Mucosa of stomach (tissue), 1 donor: Measurements from ENCODE around the gene ARHGEF1.
A peak's percentile ranks its signal among the peaks of the same experiment; 100 is the strongest.

Experiments used
- H3K27me3 ChIP-seq: one replicate; pipeline ENCODE4 v1.7.0; 2013; ENCODE audit warnings: mild to moderate bottlenecking, low read length; ENCODE audit not compliant: control insufficient read depth, insufficient read depth
- H3K36me3 ChIP-seq: one replicate; pipeline ENCODE4 v1.7.0; 2013; ENCODE audit warnings: low read length; ENCODE audit not compliant: control insufficient read depth, insufficient read depth
- H3K4me1 ChIP-seq: one replicate; pipeline ENCODE4 v1.7.0; 2013; ENCODE audit warnings: mild to moderate bottlenecking, low read length; ENCODE audit not compliant: control insufficient read depth, insufficient read depth
- H3K4me3 ChIP-seq: one replicate; pipeline ENCODE4 v1.7.0; 2013; ENCODE audit warnings: low read length
- H3K9ac ChIP-seq: one replicate; pipeline ENCODE4 v1.7.0; 2013; ENCODE audit warnings: mild to moderate bottlenecking, low read length, moderate library complexity
- H3K9me3 ChIP-seq: one replicate; pipeline ENCODE4 v1.7.0; 2013; ENCODE audit warnings: mild to moderate bottlenecking, low read length, moderate library complexity; ENCODE audit not compliant: control insufficient read depth
- donor health status: Pancreatic carcinoma.

Gene ARHGEF1

GRCh38 chr19:41903193-41903953 lies 20.4 kb downstream of the ARHGEF1 start:
- Histone ChIP-seq H3K9me3 (no peaks in the 10 kb centered on the region), H3K4me3 (no peak overlapping the region), H3K36me3 (peaks cover 34% of the 10 kb centered on the region), H3K9ac (peak overlapping the region; percentile 5), H3K4me1 (peaks cover 52% of the 10 kb centered on the region), H3K27me3 (no peaks in the 10 kb centered on the region)

DNA sequence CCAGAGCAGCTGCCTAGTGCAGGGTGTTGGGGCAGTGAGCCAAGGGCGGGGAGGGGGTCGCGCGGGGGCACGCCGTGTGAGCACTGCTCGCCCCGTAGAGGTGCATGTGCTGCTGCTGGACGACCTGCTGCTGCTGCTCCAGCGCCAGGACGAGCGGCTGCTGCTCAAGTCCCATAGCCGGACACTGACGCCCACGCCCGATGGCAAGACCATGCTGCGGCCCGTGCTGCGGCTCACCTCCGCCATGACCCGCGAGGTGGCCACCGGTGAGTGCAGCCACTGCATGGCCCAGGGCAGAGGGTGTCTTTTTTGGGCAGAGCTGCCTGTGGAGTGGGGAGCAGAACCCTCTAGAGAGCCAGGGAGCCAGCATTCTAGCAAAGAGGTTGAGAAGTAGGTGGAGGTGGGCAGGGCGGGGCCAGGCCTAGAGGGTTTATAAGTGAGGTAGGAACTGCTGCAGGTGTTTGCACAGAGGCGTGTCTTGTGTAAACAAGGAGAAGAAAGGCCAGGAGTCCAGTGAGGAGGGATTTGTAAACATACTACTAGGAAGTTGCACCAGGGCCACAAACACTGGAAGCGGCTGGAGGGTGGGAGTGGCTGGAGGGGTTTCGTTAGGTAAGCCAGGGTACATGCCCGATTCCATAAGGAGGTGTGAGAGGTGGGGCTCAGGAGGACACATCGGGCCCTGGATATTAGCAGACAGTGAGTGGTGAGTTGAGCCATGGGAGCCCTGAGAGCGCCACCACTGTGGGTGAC lies 21.3 kb downstream of the ARHGEF1 start:
- H3K27me3 ChIP-seq = no peaks in the 10 kb centered on the region
- peak overlapping the region; percentile 70 for H3K9ac ChIP-seq
- H3K4me1 ChIP-seq = peaks cover 52% of the 10 kb centered on the region
- no peaks in the 10 kb centered on the region for H3K9me3 ChIP-seq
- H3K4me3 ChIP-seq = peak overlapping the region; percentile 61
- H3K36me3 ChIP-seq = peaks cover 34% of the 10 kb centered on the region

GRCh38 chr19:41905273-41906002 lies 22.5 kb downstream of the ARHGEF1 start:
- H3K36me3 ChIP-seq = peaks cover 34% of the 10 kb centered on the region
- peak overlapping the region; percentile 70 for H3K9ac ChIP-seq
- no peaks in the 10 kb centered on the region for H3K9me3 ChIP-seq
- peaks cover 4% of the 10 kb centered on the region for H3K27me3 ChIP-seq
- peak overlapping the region; percentile 61 for H3K4me3 ChIP-seq
- H3K4me1 ChIP-seq = peaks cover 52% of the 10 kb centered on the region

- Histone ChIP-seq H3K9me3 (no peaks in the 10 kb centered on the region), H3K36me3 (peaks cover 34% of the 10 kb centered on the region), H3K27me3 (peaks cover 13% of the 10 kb centered on the region)
Measured at GRCh38 chr19:41906271-41906670, 23.3 kb downstream of the ARHGEF1 start.

DNA sequence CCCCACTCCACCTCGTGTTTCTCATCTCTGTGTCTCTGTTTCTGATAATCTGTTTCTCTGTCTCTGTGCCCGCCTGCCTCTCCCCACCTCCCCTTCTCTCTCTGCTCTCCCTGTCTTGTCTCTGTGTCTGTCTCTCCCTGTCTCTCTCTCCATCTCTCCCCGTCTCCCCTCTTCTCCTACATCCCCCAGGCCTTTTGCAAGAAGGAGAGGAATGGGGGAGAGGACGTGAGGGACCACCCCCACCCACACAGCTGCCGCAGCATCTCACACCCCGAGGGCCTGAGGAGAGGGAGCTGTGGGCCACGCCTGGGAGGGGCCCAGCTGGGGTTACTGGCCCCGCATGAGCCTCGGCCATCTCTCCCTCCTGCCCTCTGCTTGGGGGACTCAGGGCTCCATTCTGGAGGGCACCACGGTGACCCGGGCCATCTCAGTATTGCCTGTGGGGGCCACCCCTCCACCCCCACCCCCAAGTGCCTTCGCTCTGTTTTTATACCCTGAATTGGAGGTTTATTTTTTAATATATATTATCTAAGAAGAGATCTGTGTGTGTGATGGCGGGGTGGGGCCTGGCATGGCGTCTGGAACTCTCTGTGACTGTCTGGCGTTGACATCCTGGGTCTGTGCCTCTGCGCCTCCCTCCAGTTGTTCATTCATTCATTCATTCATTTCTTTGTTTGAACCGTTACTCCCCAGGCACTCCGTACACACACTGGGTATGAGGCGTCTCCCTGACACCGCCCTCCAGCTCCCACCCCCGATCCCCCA lies 24.1 kb downstream of the ARHGEF1 start:
- H3K36me3 ChIP-seq = peaks cover 26% of the 10 kb centered on the region
- no peaks in the 10 kb centered on the region for H3K9me3 ChIP-seq
- H3K27me3 ChIP-seq = peaks cover 21% of the 10 kb centered on the region
- H3K9ac ChIP-seq = no peak overlapping the region
- peaks cover 47% of the 10 kb centered on the region for H3K4me1 ChIP-seq
- H3K4me3 ChIP-seq = no peak overlapping the region

More at GRCh38 chr19:41906271-41906670, 23.3 kb downstream of the ARHGEF1 start:
- Histone ChIP-seq H3K4me3 (no peak overlapping the region), H3K9ac (no peak overlapping the region), H3K4me1 (peaks cover 52% of the 10 kb centered on the region)

DNA sequence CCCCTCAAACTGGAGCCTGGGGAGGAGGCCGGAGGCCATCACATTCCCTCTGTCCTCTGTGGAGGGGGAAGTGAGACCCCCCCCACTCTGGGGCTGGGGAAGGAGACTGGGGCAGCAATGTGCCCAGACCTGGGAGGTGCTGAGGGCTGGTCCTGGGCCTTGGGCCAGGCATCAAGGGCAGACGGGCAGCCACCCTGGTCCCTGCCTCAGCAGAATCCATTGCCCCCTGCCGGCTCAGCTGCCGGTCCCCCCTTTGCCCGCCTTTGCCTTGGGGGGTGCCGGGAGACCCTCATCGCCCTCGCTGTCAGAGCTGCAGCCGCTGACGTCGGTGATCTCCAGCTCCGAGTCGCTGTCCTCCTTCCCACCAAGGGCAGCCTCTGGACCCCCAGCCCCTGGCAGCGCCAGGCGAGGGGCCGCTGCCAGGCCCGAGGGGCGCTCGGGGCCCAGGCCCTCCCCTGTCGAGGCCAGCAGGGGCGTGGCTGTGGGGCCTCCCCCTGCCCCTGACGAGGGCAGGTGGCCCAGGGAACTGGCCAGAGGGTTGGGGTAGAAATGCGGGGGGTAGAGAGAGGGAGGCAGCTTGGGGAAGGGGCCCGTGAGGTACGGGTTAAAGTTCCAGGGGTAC lies 25.1 kb downstream of the ARHGEF1 start:
- H3K9me3 ChIP-seq = no peaks in the 10 kb centered on the region
- H3K4me1 ChIP-seq = peaks cover 38% of the 10 kb centered on the region
- peaks cover 16% of the 10 kb centered on the region for H3K36me3 ChIP-seq
- no peak overlapping the region for H3K4me3 ChIP-seq
- H3K27me3 ChIP-seq = peaks cover 30% of the 10 kb centered on the region
- no peak overlapping the region for H3K9ac ChIP-seq

- Histone ChIP-seq H3K27me3 (peaks cover 37% of the 10 kb centered on the region), H3K36me3 (peaks cover 8% of the 10 kb centered on the region), H3K4me1 (peaks cover 30% of the 10 kb centered on the region), H3K9me3 (no peaks in the 10 kb centered on the region), H3K4me3 (no peak overlapping the region), H3K9ac (no peak overlapping the region)
Measured at GRCh38 chr19:41908724-41909464, 25.9 kb downstream of the ARHGEF1 start.

DNA sequence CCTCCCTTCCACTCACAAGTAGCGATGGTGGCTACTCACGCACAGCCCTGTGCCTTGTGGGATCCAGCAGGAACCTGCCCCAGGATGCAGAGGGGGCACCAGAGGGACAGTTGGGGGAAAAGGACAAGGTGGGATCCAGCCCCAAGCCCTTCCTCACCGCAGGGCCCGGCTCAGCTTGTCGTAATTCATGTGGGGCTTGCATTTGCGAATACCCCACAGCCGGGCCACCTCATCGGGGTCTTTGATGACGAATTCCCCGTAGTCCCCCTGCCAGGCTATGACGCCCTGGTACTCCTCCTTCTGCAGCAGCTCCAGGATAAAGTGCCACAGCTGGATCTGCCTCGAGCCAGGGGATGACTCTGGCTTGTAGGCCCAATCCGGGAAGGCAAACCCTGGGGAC lies 26.7 kb downstream of the ARHGEF1 start:
- Histone ChIP-seq H3K4me3 (no peak overlapping the region), H3K4me1 (peaks cover 25% of the 10 kb centered on the region), H3K27me3 (peaks cover 44% of the 10 kb centered on the region), H3K9ac (no peak overlapping the region), H3K9me3 (no peaks in the 10 kb centered on the region), H3K36me3 (peaks cover 8% of the 10 kb centered on the region)

DNA sequence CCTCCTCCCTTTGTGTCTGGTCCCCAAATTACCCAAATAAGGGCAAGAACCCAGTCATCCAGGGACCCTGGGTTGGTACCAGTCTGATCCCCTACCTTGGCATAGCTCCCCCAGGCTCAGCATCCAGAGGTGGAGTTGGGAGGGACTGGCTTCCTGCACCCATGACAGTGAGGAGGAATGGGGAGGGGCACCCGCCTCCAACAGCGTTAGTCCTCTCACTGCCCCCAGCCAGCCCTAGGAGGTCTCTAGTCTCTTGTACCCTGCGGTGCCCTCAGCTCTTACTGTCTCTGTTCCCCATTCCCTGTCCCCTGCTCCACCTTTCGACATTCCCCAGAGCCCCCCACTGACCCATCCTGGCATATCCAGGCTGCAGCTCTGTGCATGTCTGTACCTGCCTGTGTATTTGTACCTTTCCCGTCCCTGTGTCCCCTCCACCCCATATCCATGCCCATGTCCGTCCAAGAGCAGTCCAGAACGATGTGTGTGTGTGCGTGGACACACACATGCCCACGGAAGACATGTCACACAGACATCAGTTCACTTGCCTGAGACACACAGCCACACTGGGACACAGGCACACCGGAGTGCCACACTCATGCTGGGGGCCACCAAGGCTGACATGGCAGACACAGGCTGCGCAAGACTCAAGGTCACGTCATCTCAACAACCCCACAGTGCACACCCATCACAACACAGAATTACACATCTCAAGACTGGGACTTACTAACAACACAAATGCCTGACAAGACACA lies 27.4 kb downstream of the ARHGEF1 start:
- peaks cover 8% of the 10 kb centered on the region for H3K36me3 ChIP-seq
- H3K27me3 ChIP-seq = peaks cover 48% of the 10 kb centered on the region
- H3K9ac ChIP-seq = no peak overlapping the region
- H3K4me1 ChIP-seq = peaks cover 18% of the 10 kb centered on the region
- no peak overlapping the region for H3K4me3 ChIP-seq
- H3K9me3 ChIP-seq = no peaks in the 10 kb centered on the region
